Erythroblast (primary cell): ENCODE data around the gene OLFM1.
"Not testable (repeated sequence)": the region's sequence is repeated elsewhere in the genome, so short reads cannot be mapped to it uniquely, and the experiment has no call there.

Experiments
- GATA1 ChIP-seq: IDR thresholded peaks from 2 replicates; pipeline ENCODE4 v1.6.1; 2011; ENCODE audit warnings: low read depth, mild to moderate bottlenecking, control low read depth, low read length, moderate library complexity
- POLR2A ChIP-seq: IDR thresholded peaks from 2 replicates; pipeline ENCODE4 v1.6.1; 2011; ENCODE audit warnings: mild to moderate bottlenecking, low read length

- TF ChIP-seq POLR2A, GATA1: not testable (repeated sequence)
These were observed 62.4 kb downstream of the OLFM1 start for GRCh38 chr9:135149901-135150300.
